ENCODE results near the gene CARS2.

CARS2 gene

DNA sequence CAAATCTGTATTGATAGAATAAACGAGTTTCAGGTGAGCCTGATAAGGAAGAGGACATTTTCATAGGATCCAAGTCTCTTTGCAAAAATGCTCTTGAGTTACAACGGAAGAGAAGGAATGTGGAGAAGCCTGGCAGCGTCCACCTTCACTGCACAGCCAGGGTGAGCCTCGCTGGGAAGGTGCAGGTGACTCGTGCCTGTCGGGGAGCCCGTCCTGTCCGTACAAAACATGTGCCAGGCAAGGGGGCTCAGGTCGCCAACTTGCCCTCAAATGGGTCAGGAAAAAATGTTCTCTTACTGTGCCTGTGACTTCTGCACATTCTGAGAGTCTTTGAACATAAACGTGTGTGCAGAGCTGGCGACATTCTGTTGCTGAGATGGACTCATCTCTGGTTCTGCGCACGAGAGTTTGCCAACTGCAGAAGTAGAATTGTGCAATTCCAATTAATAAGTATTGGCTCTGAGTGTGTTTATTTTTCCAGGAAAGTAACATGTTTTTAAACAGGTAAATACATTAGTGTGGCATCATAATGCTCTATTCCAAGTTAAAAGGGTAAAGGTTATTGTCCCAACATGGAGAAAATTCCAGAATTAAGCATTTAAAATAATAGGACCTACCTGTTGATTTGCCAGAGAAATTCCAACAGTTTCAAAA is 62.0 kb downstream of the CARS2 start:
- ChIA-PET CTCF (interaction anchor here (0.6 kb wide), 1 partner anchor 1683 kb away, joined by 3 read pairs; no protein-coding TSS in a partner anchor), POLR2A (interaction anchor here (1.3 kb wide), 1 partner anchor 29 kb away, joined by 5 read pairs; the partner anchor contains the start of gene NAXD)
- H3K27ac ChIP-seq (ENCODE audit: extremely low read depth, low read depth, low read length) = no peak overlapping the region
- no peak overlapping the region for H3K4me3 ChIP-seq (ENCODE audit: low read depth, low read length)
- no peaks in the 10 kb centered on the region for H3K4me1 ChIP-seq (ENCODE audit: control insufficient read depth, insufficient read depth, low read length)
- no peaks in the 10 kb centered on the region for H3K9me3 ChIP-seq (ENCODE audit: control insufficient read depth, insufficient read depth, low read depth, low read length)
- TF ChIP-seq SCRT1 (tag by site-specific recombination; IDR thresholded peaks at IDR 0.05; ENCODE audit: borderline replicate concordance) (peak; percentile 33; the same call in 1 of the 2 replicates), ZNF600 (tag by site-specific recombination; IDR thresholded peaks at IDR 0.05) (0 out of 2 replicates have a peak, but pooled peaks have one; percentile 43), WT1 (tag by site-specific recombination; IDR thresholded peaks at IDR 0.05) (no peak), ZFP3 (tag by site-specific recombination; IDR thresholded peaks at IDR 0.05; ENCODE audit: low read depth) (no peak), ZNF341 (tag by site-specific recombination; IDR thresholded peaks at IDR 0.05; ENCODE audit: low read depth) (no peak), SCRT2 (tag by site-specific recombination; IDR thresholded peaks at IDR 0.05) (peak; percentile 87)
- peaks cover 0 to 71% of the 10 kb centered on the region in 2 experiments; a peak in 2 of 3 replicates for H3K36me3 ChIP-seq (ENCODE audit: control insufficient read depth in 2 of 2, insufficient read depth in 1 of 2, low read length in 2 of 2)

DNA sequence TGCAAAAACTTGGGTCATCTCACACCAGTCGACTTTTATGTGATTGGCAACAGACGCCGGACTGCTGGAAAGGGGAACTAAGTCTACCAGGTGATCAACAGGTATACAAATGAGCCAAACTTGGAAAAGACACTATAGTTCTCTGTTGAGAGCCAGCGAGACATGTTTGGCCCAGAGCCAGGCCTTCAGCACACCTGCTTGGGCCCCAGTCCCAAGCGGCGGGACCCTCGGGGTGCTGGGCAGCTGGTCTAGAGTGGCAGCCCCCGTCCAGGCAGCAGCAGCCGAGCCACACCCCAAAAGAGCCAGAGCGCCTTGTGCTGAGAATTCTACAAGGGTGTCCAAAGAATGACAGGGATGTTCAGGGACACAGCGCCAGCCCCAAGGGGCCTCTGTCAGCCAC is 62.6 kb downstream of the CARS2 start:
- Histone ChIP-seq H3K4me3 (ENCODE audit: low read depth, low read length) (no peak overlapping the region), H3K36me3 (ENCODE audit: control insufficient read depth in 2 of 2, insufficient read depth in 1 of 2, low read length in 2 of 2) (peaks cover 0 to 77% of the 10 kb centered on the region in 2 experiments; a peak in 2 of 3 replicates), H3K27ac (ENCODE audit: extremely low read depth, low read depth, low read length) (no peak overlapping the region), H3K9me3 (ENCODE audit: control insufficient read depth, insufficient read depth, low read depth, low read length) (no peaks in the 10 kb centered on the region), H3K4me1 (ENCODE audit: control insufficient read depth, insufficient read depth, low read length) (no peaks in the 10 kb centered on the region)
- ChIA-PET CTCF (no interaction called here), POLR2A (no interaction called here)
- TF ChIP-seq ZNF140 (tag by site-specific recombination; IDR thresholded peaks at IDR 0.05) = no peak
- TF ChIP-seq ZNF354C (tag by site-specific recombination; IDR thresholded peaks at IDR 0.05; ENCODE audit: borderline replicate concordance, low read depth) = no peak
- TF ChIP-seq ZNF341 (tag by site-specific recombination; IDR thresholded peaks at IDR 0.05; ENCODE audit: low read depth) = no peak
- TF ChIP-seq ZNF433 (tag by site-specific recombination; IDR thresholded peaks at IDR 0.05; ENCODE audit: low read depth) = no peak
- TF ChIP-seq SCRT2 (tag by site-specific recombination; IDR thresholded peaks at IDR 0.05) = peak; percentile 81
- 0 out of 2 replicates have a peak, but pooled peaks have one; percentile 50 for TF ChIP-seq SCRT1 (tag by site-specific recombination; IDR thresholded peaks at IDR 0.05; ENCODE audit: borderline replicate concordance)
- TF ChIP-seq ZNF596 (tag by site-specific recombination; IDR thresholded peaks at IDR 0.05) = no peak
- no peak for TF ChIP-seq ZFP41 (tag by site-specific recombination; IDR thresholded peaks at IDR 0.05; ENCODE audit: borderline replicate concordance)
- TF ChIP-seq ZEB2 (tag by site-specific recombination; IDR thresholded peaks at IDR 0.05) = no peak
- TF ChIP-seq, protein P1, sequence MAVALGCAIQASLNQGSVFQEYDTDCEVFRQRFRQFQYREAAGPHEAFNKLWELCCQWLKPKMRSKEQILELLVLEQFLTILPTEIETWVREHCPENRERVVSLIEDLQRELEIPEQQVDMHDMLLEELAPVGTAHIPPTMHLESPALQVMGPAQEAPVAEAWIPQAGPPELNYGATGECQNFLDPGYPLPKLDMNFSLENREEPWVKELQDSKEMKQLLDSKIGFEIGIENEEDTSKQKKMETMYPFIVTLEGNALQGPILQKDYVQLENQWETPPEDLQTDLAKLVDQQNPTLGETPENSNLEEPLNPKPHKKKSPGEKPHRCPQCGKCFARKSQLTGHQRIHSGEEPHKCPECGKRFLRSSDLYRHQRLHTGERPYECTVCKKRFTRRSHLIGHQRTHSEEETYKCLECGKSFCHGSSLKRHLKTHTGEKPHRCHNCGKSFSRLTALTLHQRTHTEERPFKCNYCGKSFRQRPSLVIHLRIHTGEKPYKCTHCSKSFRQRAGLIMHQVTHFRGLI (tag by site-specific recombination; IDR thresholded peaks at IDR 0.05) = no peak
- TF ChIP-seq ZNF837 (tag by site-specific recombination; IDR thresholded peaks at IDR 0.05) = no peak
- no peak for TF ChIP-seq ZNF155 (tag by site-specific recombination; IDR thresholded peaks at IDR 0.05)
- TF ChIP-seq ZNF19 (tag by site-specific recombination; IDR thresholded peaks at IDR 0.05; ENCODE audit: low read depth) = no peak
- TF ChIP-seq ZFP37 (tag by site-specific recombination; IDR thresholded peaks at IDR 0.05) = no peak
- no peak for TF ChIP-seq ZNF350 (tag by site-specific recombination; IDR thresholded peaks at IDR 0.05)

DNA sequence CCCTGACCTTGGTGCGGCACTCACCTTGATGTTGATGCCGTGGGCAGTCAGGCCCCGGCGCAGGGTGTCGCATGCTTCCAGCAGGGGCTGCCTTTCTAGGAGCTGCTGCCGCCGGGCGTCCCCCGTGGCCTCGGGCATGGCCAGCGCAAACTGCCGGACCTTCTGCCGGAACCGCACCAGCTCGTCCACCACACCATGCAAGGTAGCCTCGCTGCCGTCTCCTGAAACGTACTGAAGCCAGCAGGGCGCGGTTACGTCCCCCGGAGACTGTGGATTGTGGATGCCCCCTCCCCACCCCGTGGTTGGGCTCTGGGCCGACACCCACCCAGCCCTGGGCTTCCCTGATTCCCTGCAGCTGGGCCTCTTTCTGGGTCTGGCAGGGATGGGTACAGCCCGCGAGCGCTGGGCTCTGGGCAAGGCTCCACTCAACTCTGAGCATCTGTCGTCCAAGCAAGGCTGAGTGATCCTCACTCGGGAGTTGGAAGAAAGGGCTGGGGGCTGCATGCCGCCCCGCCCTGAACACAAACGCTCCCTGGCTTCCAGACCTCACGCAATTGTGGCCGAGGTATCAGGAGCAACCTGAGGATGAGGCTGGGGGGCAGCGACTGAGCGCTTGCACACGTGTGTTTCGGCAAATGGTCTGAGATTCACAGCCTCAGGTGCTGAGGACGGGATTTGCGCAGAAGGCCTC is 63.5 kb downstream of the CARS2 start:
- H3K4me3 ChIP-seq (ENCODE audit: low read depth, low read length) = no peak overlapping the region
- no peak overlapping the region for H3K27ac ChIP-seq (ENCODE audit: extremely low read depth, low read depth, low read length)
- TF ChIP-seq ZNF571 (tag by site-specific recombination; IDR thresholded peaks at IDR 0.05) (no peak), GLIS2 (tag by site-specific recombination; IDR thresholded peaks at IDR 0.05) (no peak), ZSCAN23 (tag by site-specific recombination; IDR thresholded peaks at IDR 0.05) (no peak), ZNF624 (tag by site-specific recombination; IDR thresholded peaks at IDR 0.05) (no peak), ZNF16 (tag by site-specific recombination; IDR thresholded peaks at IDR 0.05; ENCODE audit: low read depth) (no peak)
- TF ChIP-seq, protein P1 (tag by site-specific recombination; IDR thresholded peaks at IDR 0.05) = no peak
- H3K4me1 ChIP-seq (ENCODE audit: control insufficient read depth, insufficient read depth, low read length) = no peaks in the 10 kb centered on the region
- CTCF ChIA-PET = no interaction called here
- POLR2A ChIA-PET = no interaction called here
- H3K9me3 ChIP-seq (ENCODE audit: control insufficient read depth, insufficient read depth, low read depth, low read length) = no peaks in the 10 kb centered on the region
- peaks cover 0 to 82% of the 10 kb centered on the region in 2 experiments; a peak in 2 of 3 replicates for H3K36me3 ChIP-seq (ENCODE audit: control insufficient read depth in 2 of 2, insufficient read depth in 1 of 2, low read length in 2 of 2)

Measured in HEK293 (cell line).